ENCODE measurements around the gene SNRNP25. TPM values are rescaled to one million over a fixed set of nuclear protein-coding genes. Genes with fewer than 3 reads are reported as not detected.

Gene SNRNP25
- total RNA-seq, 2 experiments from 2014 or later: 38.0 to 38.6 TPM

DNA sequence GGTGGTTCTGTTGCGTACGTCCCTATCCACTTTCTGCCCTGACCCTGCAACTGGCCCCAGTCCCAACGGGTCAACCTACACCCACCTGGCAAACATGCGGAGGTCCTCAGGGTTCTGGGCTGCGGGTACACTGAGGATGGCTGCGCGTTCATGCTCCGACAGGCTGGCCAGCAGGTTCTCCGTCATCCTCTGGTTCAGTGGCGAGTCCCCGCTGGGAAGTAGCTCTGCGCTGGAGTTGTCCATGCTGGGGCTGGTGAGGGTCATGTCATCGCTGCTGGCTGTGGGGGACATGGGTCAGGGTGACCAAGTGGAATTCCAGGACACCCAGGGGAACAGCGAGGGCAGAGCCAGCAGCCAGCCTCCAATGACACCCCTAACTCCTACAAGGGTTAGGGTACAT lies 35.0 kb downstream of the SNRNP25 start:
- no peaks in the 10 kb centered on the region for H3K27me3 Mint-ChIP-seq (ENCODE audit: low read depth)
- CTCF ChIA-PET: no interaction called here
- DNase-seq: no peak
- H3K4me1 Mint-ChIP-seq (ENCODE audit: low read depth): peaks cover 19% of the 10 kb centered on the region
- H3K4me3 Mint-ChIP-seq: no peak overlapping the region
- no peaks in the 10 kb centered on the region for H3K9me3 Mint-ChIP-seq
- intact Hi-C loops (cut with micrococcal nuclease): no loop called here
- H3K36me3 Mint-ChIP-seq (ENCODE audit: low read depth): peaks cover 13% of the 10 kb centered on the region
- no peak overlapping the region for H3K27ac Mint-ChIP-seq

DNA sequence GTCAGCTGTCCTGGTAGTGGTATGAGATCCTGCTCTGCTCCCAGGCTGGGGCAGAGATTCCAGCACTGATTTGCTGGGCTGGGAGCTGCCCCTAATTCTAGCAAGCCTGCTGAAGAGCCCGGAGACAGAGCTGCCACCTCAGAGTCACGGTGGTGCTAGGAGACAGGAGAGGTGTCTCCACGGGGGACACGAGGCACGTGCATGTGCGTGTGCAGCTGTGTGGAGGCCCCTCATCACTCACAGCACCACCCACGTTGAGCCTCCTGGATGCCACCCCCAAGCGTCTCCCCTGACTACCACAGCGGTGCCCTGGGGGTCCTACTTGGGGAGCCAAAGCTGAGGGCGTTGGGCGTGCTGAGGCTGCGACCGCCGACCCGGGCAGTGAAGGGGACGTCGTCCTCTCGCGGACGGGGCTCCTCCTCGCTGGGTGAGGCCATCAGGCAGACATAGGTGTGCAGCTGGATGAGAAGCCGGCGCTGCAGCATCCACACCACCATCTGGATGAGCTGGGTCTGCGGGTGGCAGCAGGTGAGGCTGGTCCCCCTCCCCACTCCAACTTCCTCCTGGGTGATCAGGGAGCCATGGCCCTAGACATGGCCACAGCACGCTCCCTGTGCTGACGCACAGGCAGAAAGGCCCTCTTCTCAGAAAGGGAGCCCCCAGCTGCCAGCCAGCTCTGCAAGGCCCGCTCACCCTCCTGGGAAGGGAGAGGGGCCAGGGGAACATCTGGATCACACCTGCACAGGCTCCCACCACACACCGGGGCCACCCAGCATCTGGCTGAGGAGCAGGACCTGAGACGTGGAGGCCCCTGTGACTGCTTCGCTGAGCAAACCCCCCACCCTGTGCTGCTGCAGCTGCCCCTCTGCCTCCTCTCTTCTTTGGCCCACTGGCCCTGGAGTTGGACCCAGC lies 36.0 kb downstream of the SNRNP25 start:
- intact Hi-C loops (cut with micrococcal nuclease): no loop called here
- Mint-ChIP-seq H3K27ac (no peak overlapping the region), H3K4me3 (no peak overlapping the region), H3K4me1 (ENCODE audit: low read depth) (peaks cover 9% of the 10 kb centered on the region), H3K36me3 (ENCODE audit: low read depth) (peaks cover 9% of the 10 kb centered on the region), H3K9me3 (no peaks in the 10 kb centered on the region), H3K27me3 (ENCODE audit: low read depth) (no peaks in the 10 kb centered on the region)
- CTCF ChIA-PET: interaction anchor here (11.8 kb wide), 1 partner anchor 23 kb away, joined by 216 read pairs; no protein-coding TSS in a partner anchor
- DNase-seq: no peak

DNA sequence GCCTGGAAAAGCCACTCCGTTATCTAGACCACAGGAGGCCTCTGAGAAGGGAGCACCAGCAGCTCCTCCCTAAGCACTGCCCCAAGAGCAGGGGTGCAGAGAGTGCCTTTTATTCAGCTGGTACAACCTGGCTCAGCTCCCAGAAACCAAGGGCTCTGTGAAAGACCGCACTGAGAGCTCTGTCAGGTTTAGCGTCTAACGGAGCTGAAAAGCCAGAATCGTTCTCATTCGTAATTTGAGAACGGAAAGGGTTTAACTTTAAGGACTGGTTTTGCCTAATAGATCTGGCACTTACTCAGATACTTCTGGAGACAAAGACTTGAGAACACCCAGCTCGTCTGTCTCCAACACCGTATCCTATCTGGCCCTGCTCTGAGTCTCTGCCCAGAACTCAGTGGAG lies 37.9 kb downstream of the SNRNP25 start:
- Mint-ChIP-seq H3K27me3 (ENCODE audit: low read depth) (no peaks in the 10 kb centered on the region), H3K4me1 (ENCODE audit: low read depth) (no peaks in the 10 kb centered on the region), H3K36me3 (ENCODE audit: low read depth) (peaks cover 2% of the 10 kb centered on the region), H3K9me3 (no peaks in the 10 kb centered on the region), H3K27ac (no peak overlapping the region), H3K4me3 (no peak overlapping the region)
- no peak for DNase-seq
- CTCF ChIA-PET: interaction anchor here (11.8 kb wide), 1 partner anchor 24 kb away, joined by 216 read pairs; no protein-coding TSS in a partner anchor
- intact Hi-C loops (cut with micrococcal nuclease): no loop called here

DNA sequence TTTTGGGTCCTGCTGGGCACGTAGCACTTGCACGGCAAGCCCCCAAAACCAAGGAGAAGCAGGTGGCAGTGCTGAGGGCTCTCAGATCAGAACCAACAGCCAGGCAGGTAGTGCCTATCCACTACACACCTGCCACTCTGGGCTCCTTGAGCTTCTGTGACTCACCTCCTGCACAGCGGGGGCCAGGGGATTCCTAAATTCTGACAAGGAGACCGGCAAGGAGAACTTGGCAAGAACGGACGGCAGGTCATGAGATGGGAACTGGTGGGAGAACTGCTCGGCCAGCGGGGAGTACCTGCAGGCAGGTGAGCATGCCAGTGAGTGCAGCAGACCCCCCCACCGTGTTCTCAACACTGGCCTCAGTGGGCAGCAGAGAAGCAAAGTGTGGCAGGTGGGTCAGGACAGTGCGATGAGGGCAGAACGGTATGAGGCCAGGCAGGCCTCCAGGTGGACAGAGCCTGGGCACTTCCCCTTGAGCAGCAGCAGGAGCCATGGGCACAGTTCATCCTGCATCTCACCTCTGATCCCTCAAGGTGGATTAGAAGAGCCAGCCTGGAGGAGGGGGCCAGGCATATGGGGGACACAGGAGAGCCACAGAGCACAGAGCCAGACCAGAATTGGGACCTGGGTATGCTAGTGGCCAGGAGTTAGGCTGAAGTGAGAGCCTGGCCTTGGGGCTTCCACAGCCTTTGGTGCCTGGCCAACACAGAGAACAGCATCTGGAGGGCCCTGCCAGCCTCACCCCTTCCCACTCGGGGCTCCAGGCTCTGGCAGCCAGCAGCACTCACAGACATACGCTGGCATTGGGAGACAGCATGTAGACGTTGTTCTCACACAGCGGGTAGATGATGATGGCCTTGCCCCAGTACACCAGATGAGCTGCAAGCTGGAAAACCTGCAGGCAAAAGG lies 39.1 kb downstream of the SNRNP25 start:
- H3K4me3 Mint-ChIP-seq: no peak overlapping the region
- H3K27me3 Mint-ChIP-seq (ENCODE audit: low read depth): no peaks in the 10 kb centered on the region
- DNase-seq: no peak
- CTCF ChIA-PET: interaction anchor here (0.6 to 11.8 kb wide), 4 partner anchors 7 to 63 kb away, joined by 3 to 216 read pairs (median 24); no protein-coding TSS in a partner anchor
- H3K36me3 Mint-ChIP-seq (ENCODE audit: low read depth): peaks cover 3% of the 10 kb centered on the region
- intact Hi-C loops (cut with micrococcal nuclease): no loop called here
- H3K9me3 Mint-ChIP-seq: no peaks in the 10 kb centered on the region
- no peak overlapping the region for H3K27ac Mint-ChIP-seq
- H3K4me1 Mint-ChIP-seq (ENCODE audit: low read depth): peaks cover 3% of the 10 kb centered on the region

DNA sequence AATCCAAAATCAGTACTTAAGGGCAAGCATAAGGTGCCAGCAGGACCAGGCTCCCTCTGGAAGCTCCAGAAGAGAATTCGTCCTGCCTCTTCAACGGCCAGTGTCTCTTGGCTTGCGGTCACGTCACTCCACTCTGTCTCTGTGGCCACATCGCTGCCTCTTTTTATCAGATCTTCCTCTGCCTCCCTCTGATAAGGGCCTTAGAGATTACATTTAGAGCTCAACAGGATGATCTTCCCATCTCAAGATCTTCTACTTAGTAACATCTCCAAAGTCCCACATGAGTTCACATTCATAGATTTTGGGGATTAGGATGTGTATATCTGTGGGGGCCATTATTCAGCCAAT lies 41.3 kb downstream of the SNRNP25 start:
- Mint-ChIP-seq H3K4me1 (ENCODE audit: low read depth) (peaks cover 5% of the 10 kb centered on the region), H3K27me3 (ENCODE audit: low read depth) (no peaks in the 10 kb centered on the region), H3K9me3 (no peaks in the 10 kb centered on the region), H3K4me3 (no peak overlapping the region), H3K27ac (no peak overlapping the region), H3K36me3 (ENCODE audit: low read depth) (peaks cover 8% of the 10 kb centered on the region)
- DNase-seq: no peak
- CTCF ChIA-PET: interaction anchor here (1.3 to 11.8 kb wide), 5 partner anchors 10 to 38 kb away, joined by 6 to 216 read pairs (median 15); no protein-coding TSS in a partner anchor
- intact Hi-C loops (cut with micrococcal nuclease): no loop called here

DNA sequence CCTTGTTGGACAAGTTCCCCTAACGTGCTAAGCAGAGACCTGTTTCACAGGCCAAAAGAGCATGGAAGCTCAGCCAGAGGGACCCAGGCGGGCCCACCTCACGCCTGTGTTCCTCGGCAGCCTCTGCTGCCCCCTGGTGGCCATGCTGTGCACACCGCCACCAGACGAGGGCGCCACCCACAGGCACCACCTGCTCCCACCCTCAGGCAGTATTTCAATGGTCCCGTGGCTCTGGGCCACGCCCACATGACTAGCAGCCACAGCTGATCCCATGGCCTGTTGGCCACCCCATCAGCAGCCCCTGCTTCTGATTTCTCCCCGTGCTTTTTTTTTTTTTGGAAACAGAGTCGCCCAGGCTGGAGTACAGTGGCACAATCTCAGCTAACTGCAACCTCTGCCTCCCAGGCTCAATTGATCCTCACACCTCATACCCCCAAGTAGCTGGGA lies 43.3 kb downstream of the SNRNP25 start:
- CTCF ChIA-PET: interaction anchor here (0.7 to 11.8 kb wide), 20 partner anchors 10 to 285 kb away, joined by 3 to 216 read pairs (median 7); partner anchors contain the start of genes MPG, POLR3K and SNRNP25
- no peaks in the 10 kb centered on the region for H3K9me3 Mint-ChIP-seq
- H3K27me3 Mint-ChIP-seq (ENCODE audit: low read depth): no peaks in the 10 kb centered on the region
- intact Hi-C loops (cut with micrococcal nuclease): loop anchor here (1.0 kb wide), 2 partner anchors 32 to 44 kb away; partner anchors contain the start of genes POLR3K and SNRNP25
- H3K4me1 Mint-ChIP-seq (ENCODE audit: low read depth): peaks cover 5% of the 10 kb centered on the region
- H3K36me3 Mint-ChIP-seq (ENCODE audit: low read depth): peaks cover 12% of the 10 kb centered on the region
- peak; percentile 93 for DNase-seq
- H3K4me3 Mint-ChIP-seq: no peak overlapping the region
- H3K27ac Mint-ChIP-seq: no peak overlapping the region

DNA sequence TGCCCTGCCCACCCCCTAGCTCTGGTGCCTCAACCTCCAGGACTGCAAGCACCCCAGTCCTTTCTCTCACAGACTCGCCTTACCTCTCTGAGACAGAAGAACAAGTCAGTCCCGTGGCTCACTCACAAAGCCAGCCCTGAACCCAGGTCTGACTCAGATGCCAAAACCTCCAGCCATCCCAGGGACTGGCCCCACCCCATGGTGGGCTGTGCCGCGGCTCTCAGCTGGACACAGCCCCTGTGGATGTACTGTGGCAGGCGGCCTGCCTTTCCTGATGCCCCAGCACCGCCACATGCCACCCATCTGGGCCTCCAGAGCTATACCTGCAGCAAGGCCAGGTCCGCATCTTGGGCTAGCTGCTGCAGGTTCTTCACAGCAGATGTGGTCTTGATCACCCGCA lies 44.2 kb downstream of the SNRNP25 start:
- H3K27ac Mint-ChIP-seq: no peak overlapping the region
- CTCF ChIA-PET: interaction anchor here (0.7 to 11.8 kb wide), 14 partner anchors 10 to 264 kb away, joined by 3 to 216 read pairs (median 8); partner anchors contain the start of genes POLR3K and SNRNP25
- peaks cover 18% of the 10 kb centered on the region for H3K36me3 Mint-ChIP-seq (ENCODE audit: low read depth)

DNA sequence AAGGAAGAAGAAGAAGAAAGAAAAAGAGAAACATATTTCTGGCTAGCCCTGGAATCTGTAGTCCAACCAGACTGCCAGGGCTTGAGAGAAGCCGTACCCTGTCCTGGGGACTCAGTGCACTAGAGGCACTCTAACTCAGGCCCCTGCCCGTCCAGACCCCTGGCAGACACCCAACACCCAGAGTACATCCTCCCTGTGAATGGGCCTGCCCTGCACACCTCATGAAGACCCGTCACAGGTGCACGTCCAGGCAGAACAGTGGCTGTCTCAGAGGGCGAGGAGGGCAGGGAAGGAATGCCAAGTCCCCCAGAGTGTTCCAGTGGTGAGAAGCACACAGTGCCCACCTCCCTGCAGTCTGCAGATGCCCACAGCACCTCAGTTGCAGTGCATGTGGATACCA lies 47.4 kb downstream of the SNRNP25 start:
- no peak overlapping the region for H3K27ac Mint-ChIP-seq
- no peak overlapping the region for H3K4me3 Mint-ChIP-seq
- peaks cover 20% of the 10 kb centered on the region for H3K36me3 Mint-ChIP-seq (ENCODE audit: low read depth)
- no peak for DNase-seq
- CTCF ChIA-PET: interaction anchor here (11.8 kb wide), 1 partner anchor 34 kb away, joined by 216 read pairs; no protein-coding TSS in a partner anchor
- peaks cover 5% of the 10 kb centered on the region for H3K4me1 Mint-ChIP-seq (ENCODE audit: low read depth)
- H3K27me3 Mint-ChIP-seq (ENCODE audit: low read depth): no peaks in the 10 kb centered on the region
- intact Hi-C loops (cut with micrococcal nuclease): no loop called here
- no peaks in the 10 kb centered on the region for H3K9me3 Mint-ChIP-seq

More for the DNA sequence above, 44.2 kb downstream of the SNRNP25 start:
- no peak overlapping the region for H3K4me3 Mint-ChIP-seq
- DNase-seq: no peak
- intact Hi-C loops (cut with micrococcal nuclease): loop anchor here (1.0 kb wide), 2 partner anchors 33 to 45 kb away; partner anchors contain the start of genes POLR3K and SNRNP25
- H3K27me3 Mint-ChIP-seq (ENCODE audit: low read depth): no peaks in the 10 kb centered on the region
- no peaks in the 10 kb centered on the region for H3K9me3 Mint-ChIP-seq
- H3K4me1 Mint-ChIP-seq (ENCODE audit: low read depth): peaks cover 5% of the 10 kb centered on the region

DNA sequence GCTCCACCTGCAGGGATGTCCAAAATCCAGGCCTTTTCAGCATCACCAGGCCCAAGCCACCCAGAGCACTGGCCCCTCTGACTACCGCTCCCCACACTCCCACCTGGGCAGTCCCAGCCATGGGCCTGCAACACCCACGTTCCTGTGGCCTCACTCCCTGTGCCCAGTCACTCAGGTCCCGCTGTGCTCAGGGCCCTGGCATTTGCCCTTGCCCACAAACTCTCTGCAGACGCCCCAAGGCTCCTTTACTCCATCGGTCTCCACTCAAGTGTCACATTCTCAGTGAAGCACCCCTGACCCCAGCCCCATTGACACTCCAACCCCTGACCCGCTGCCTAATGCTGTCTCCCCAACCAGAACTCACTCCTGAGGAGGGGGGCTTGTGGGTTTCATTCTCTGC lies 48.0 kb downstream of the SNRNP25 start:
- CTCF ChIA-PET: interaction anchor here (0.9 kb wide), 1 partner anchor 36 kb away, joined by 4 read pairs; no protein-coding TSS in a partner anchor
- Mint-ChIP-seq H3K4me1 (ENCODE audit: low read depth) (peaks cover 5% of the 10 kb centered on the region), H3K9me3 (no peaks in the 10 kb centered on the region), H3K4me3 (no peak overlapping the region), H3K27me3 (ENCODE audit: low read depth) (no peaks in the 10 kb centered on the region), H3K27ac (no peak overlapping the region), H3K36me3 (ENCODE audit: low read depth) (peaks cover 21% of the 10 kb centered on the region)
- DNase-seq: no peak
- intact Hi-C loops (cut with micrococcal nuclease): no loop called here

DNA sequence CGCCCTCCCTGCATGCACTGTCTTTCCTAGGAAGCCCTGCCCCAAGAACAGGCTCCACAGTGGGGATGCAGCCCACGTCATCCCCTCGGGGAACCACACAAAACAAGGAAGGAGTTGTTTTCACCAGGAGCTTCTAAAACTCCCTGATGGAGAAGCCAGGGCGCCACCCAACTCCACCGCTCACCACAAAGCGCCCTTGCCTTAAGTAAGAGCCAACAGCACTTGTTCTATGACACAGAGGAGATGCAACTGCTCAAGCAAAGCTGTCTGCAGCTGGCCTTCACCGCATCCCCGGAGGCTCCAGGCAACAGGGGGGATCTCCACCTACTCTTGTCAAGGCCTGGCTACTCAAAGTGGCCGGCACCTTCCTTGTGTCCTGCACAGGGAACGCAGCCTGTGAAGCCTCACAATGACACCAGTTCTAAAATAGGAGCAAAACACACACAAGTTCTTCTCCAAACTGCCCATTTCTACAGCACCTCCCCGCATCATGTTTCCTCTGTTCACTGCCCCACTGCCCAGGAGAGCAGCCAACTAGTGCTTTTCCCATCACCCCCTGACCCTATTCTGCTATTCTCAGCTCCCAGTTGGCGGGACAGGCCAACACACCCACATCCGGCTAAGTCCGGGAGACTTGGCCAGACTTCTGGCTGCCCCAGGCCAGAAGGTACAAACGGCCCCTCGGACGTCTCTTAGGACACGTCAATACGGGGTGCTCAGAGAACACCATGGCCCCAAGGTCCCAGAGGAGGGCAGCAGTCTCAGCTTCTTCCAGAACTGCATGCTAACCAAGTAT lies 48.6 kb downstream of the SNRNP25 start:
- H3K27me3 Mint-ChIP-seq (ENCODE audit: low read depth): no peaks in the 10 kb centered on the region
- H3K4me3 Mint-ChIP-seq: no peak overlapping the region
- CTCF ChIA-PET: interaction anchor here (0.6 to 0.9 kb wide), 3 partner anchors 37 to 106 kb away, joined by 3 to 4 read pairs (median 3); no protein-coding TSS in a partner anchor
- H3K27ac Mint-ChIP-seq: no peak overlapping the region
- peaks cover 2% of the 10 kb centered on the region for H3K4me1 Mint-ChIP-seq (ENCODE audit: low read depth)
- H3K9me3 Mint-ChIP-seq: no peaks in the 10 kb centered on the region
- intact Hi-C loops (cut with micrococcal nuclease): no loop called here
- peaks cover 24% of the 10 kb centered on the region for H3K36me3 Mint-ChIP-seq (ENCODE audit: low read depth)
- no peak for DNase-seq

DNA sequence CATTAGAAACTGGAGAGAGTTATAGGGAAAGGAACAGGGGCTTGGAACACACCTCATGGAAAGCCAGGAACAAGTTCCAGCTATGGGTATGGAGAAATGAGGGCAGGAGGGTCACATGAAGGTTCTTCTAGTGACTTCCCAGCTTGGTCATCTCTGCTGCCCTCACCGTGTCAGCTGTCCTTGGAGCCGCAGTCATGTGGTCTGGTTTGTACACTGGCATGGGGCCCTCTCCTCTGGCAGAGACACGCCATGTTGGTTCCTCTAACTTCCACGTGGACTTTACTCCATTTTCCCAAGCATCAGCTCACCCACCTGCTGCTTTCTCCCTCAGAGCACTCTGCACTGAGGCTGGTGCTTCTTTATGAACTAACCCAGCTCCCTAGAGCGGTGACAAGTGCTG lies 50.7 kb downstream of the SNRNP25 start:
- no peak for DNase-seq
- Mint-ChIP-seq H3K27ac (no peak overlapping the region), H3K9me3 (no peaks in the 10 kb centered on the region), H3K4me3 (no peak overlapping the region), H3K36me3 (ENCODE audit: low read depth) (peaks cover 17% of the 10 kb centered on the region), H3K4me1 (ENCODE audit: low read depth) (no peaks in the 10 kb centered on the region), H3K27me3 (ENCODE audit: low read depth) (no peaks in the 10 kb centered on the region)
- intact Hi-C loops (cut with micrococcal nuclease): no loop called here
- CTCF ChIA-PET: interaction anchor here (1.0 to 2.7 kb wide), 5 partner anchors 13 to 258 kb away, joined by 3 to 12 read pairs (median 5); no protein-coding TSS in a partner anchor

All from activated naive CD4-positive, alpha-beta T cell treated with anti-CD3 and anti-CD28 coated beads for 36 hours (primary cell).